Heart right ventricle (tissue), 16 donors: ENCODE results near the gene REXO1. TPM values are rescaled to one million over a fixed set of nuclear protein-coding genes. Genes with fewer than 3 reads are reported as not detected.

Experiments used
- ATAC-seq, 8 donors: fragments of 200-7000 bp; cut with Tn5 transposase; one replicate each; pipeline ENCODE4 v1.9.1; 2020; ENCODE audit warnings: mild to moderate bottlenecking in 8 of 8, moderate library complexity in 8 of 8, moderate number of reproducible peaks in 1 of 8
- DNase-seq, 2 donors: peaks; one replicate each; pipeline ENCODE4 v3.0.0-alpha.2; 2020
- H3K27ac ChIP-seq, 10 donors: fragments of 200-600 bp; sonication (generic) in 2 of 10; one replicate each; pipeline versions ENCODE4 v1.5.0 to v1.8.0; 2020 to 2022; ENCODE audit warnings: mild to moderate bottlenecking in 3 of 10
- H3K27me3 ChIP-seq, 7 donors: fragments of 200-600 bp; one replicate each; pipeline ENCODE4 v1.8.0; 2021 to 2022; ENCODE audit warnings: mild to moderate bottlenecking in 2 of 7
- H3K36me3 ChIP-seq, 9 donors: fragments of 200-600 bp; sonication (generic) in 1 of 9; one replicate each; pipeline versions ENCODE4 v1.5.0 to v1.8.0; 2020 to 2022; ENCODE audit warnings: mild to moderate bottlenecking in 2 of 9
- H3K4me1 ChIP-seq, 9 donors: fragments of 200-600 bp; sonication (generic) in 1 of 9; one replicate each; pipeline versions ENCODE4 v1.5.0 to v1.8.0; 2020 to 2022; ENCODE audit warnings: mild to moderate bottlenecking in 4 of 9
- H3K4me3 ChIP-seq, 10 donors: fragments of 200-600 bp; sonication (generic) in 2 of 10; one replicate each; pipeline versions ENCODE4 v1.5.0 to v1.8.0; 2020 to 2022; ENCODE audit warnings: mild to moderate bottlenecking in 7 of 10, moderate library complexity in 2 of 10
- H3K9me3 ChIP-seq, 11 donors: fragments of 200-600 bp in 10 of 11; sonication (generic) in 2 of 11; one replicate each; pipeline versions ENCODE4 v1.5.0 to v1.8.0; 2013 to 2022; ENCODE audit warnings: mild to moderate bottlenecking in 2 of 11, control low read depth in 1 of 11, moderate library complexity in 1 of 11
- WGBS, 2 donors: extraction: QIAGEN DNeasy Blood & Tissue Kit; methylation state at CpG; one replicate each; pipeline ENCODE4 v1.1.7; 2013; ENCODE audit warnings: inconsistent platforms in 1 of 2; 5-methylcytosine and 5-hydroxymethylcytosine counted together
- intact Hi-C, 10 donors: fragments of 100-400 bp; cut with DNase I; formaldehyde crosslinking; loops; one replicate each; pipeline versions ENCODE4 v1.11.1 to v1.14.2; 2022
- polyA plus RNA-seq, 2 donors: library from polyadenylated mRNA; stranded (reverse); fragments of 200-250 nt; gene quantifications; one replicate each; pipeline ENCODE4 v1.2.3, GENCODE V29; 2013
- total RNA-seq, 10 donors: library from RNA; stranded (reverse); fragmentation: NEBNext Ultra II Directional in 3 of 10; extraction: Animal tissue kit (Norgen Biotek cat#: 25700) in 3 of 10; gene quantifications; one replicate each; pipeline versions ENCODE4 v1.2.1 to v1.2.4, GENCODE V29; 2021 to 2023
- TF ChIP-seq, protein P1 (sequence below), 9 donors: fragments of 200-600 bp; sonication (generic) in 2 of 9; IDR thresholded peaks; one replicate each; pipeline versions ENCODE4 v1.5.0 to v1.8.0; 2021 to 2022; ENCODE audit warnings: antibody characterized with exemption in 9 of 9, mild to moderate bottlenecking in 5 of 9, moderate library complexity in 1 of 9
- donor health status: Arrhythmogenic right ventricular cardiomyopathy.
- donor health status: ischemic (EF 13 %, LVEDD 7.1; RV severe dilation, severe dysfunction).
- donor health status: healthy with polysubstance abuse.
- donor health status: DM: no; HTN: yes; CAD: no.
- donor health status: DM: no; HTN: no; CAD: no.
- donor health status: ischemic (EF 25% LVEDD 6.9; RV normal size, moderate dysfunction).
- donor health status: ischemic (EF 25% LVEDD 5.7; RV mildly dilated, moderate dysfunction).
- donor health status: healthy.
- donor health status: DM: yes; HTN: yes; CAD: no.
- donor health status: Ischemic cardiomyopathy.
- donor health status: ischemic (EF 35%, LVEDD 5.7; RV mildly dilated, moderate dysfunction).
- donor health status: nonischemic (EF 11% LVEDD 7.7; RV severe dilation, severe dysfunction).
- donor health status: DM: yes; HTN: yes; CAD: no.
- donor health status: PGD.
- donor health status: ischemic (EF 29% LVEDD 5.4; RV normal size, mild dysfunction).
- donor health status: nonischemic (EF 23%, LVEDD 6.1; RV moderate dilation, normal function).

Gene REXO1
- total and polyA plus RNA-seq, 12 donors, result 13.1 to 20.6 (median 16.5) TPM

- peaks cover 0 to 17% (median 6%) of the 10 kb centered on the region in 9 donors for H3K4me1 ChIP-seq
- WGBS, 2 donors, result 85 to 90% methylated on average over 8 of the region's 8 CpGs
- H3K36me3 ChIP-seq, result peaks cover 4 to 96% (median 45%) of the 10 kb centered on the region in 9 donors
- no peaks in the 10 kb centered on the region for H3K9me3 ChIP-seq
- intact Hi-C loops, result no loop called here
- H3K27me3 ChIP-seq, result no peaks in the 10 kb centered on the region
- H3K27ac ChIP-seq, result no peak overlapping the region
- ATAC-seq (no peak), DNase-seq (no peak)
- TF ChIP-seq, protein P1, sequence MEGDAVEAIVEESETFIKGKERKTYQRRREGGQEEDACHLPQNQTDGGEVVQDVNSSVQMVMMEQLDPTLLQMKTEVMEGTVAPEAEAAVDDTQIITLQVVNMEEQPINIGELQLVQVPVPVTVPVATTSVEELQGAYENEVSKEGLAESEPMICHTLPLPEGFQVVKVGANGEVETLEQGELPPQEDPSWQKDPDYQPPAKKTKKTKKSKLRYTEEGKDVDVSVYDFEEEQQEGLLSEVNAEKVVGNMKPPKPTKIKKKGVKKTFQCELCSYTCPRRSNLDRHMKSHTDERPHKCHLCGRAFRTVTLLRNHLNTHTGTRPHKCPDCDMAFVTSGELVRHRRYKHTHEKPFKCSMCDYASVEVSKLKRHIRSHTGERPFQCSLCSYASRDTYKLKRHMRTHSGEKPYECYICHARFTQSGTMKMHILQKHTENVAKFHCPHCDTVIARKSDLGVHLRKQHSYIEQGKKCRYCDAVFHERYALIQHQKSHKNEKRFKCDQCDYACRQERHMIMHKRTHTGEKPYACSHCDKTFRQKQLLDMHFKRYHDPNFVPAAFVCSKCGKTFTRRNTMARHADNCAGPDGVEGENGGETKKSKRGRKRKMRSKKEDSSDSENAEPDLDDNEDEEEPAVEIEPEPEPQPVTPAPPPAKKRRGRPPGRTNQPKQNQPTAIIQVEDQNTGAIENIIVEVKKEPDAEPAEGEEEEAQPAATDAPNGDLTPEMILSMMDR (IDR thresholded peaks at IDR 0.05), result no peak
- no peak overlapping the region for H3K4me3 ChIP-seq
These were observed 25.3 kb downstream of the REXO1 start for GRCh38 chr19:1823020-1823419.

GRCh38 chr19:1822210-1822609 lies 26.1 kb downstream of the REXO1 start:
- no peak for ATAC-seq
- no peak overlapping the region for H3K4me3 ChIP-seq
- H3K27me3 ChIP-seq, result no peaks in the 10 kb centered on the region
- H3K27ac ChIP-seq, result no peak overlapping the region
- H3K4me1 ChIP-seq, result peaks cover 0 to 17% (median 7%) of the 10 kb centered on the region in 9 donors
- H3K9me3 ChIP-seq, result no peaks in the 10 kb centered on the region
- intact Hi-C loops, result no loop called here
- TF ChIP-seq, protein P1 (IDR thresholded peaks at IDR 0.05), result no peak
- DNase-seq, result no peak
- WGBS, 2 donors, result 88 to 90% methylated on average over 19 of the region's 19 CpGs
- peaks cover 0 to 96% (median 45%) of the 10 kb centered on the region in 9 donors for H3K36me3 ChIP-seq

GRCh38 chr19:1819341-1820255 lies 28.7 kb downstream of the REXO1 start:
- WGBS, 2 donors, result 84 to 89% methylated on average over 43 of the region's 43 CpGs
- Histone ChIP-seq H3K27me3 (no peaks in the 10 kb centered on the region), H3K27ac (no peak overlapping the region), H3K36me3 (peaks cover 7 to 100% (median 59%) of the 10 kb centered on the region in 9 donors), H3K4me3 (no peak overlapping the region), H3K4me1 (peaks cover 0 to 4% (median 0%) of the 10 kb centered on the region in 9 donors), H3K9me3 (no peaks in the 10 kb centered on the region)
- ATAC-seq, result no peak
- DNase-seq, result no peak
- intact Hi-C loops, result loop anchor here in 1 of 10 donors (10.0 kb wide), 1 partner anchor 145 kb away; no protein-coding TSS in a partner anchor
- TF ChIP-seq, protein P1 (IDR thresholded peaks at IDR 0.05), result no peak

GRCh38 chr19:1818549-1819195 lies 29.6 kb downstream of the REXO1 start:
- intact Hi-C loops, result loop anchor here in 1 of 10 donors (10.0 kb wide), 1 partner anchor 144 kb away; no protein-coding TSS in a partner anchor
- Histone ChIP-seq H3K4me1 (peaks cover 0 to 4% (median 0%) of the 10 kb centered on the region in 9 donors), H3K27ac (no peak overlapping the region), H3K27me3 (no peaks in the 10 kb centered on the region), H3K4me3 (no peak overlapping the region), H3K9me3 (no peaks in the 10 kb centered on the region), H3K36me3 (peaks cover 7 to 93% (median 57%) of the 10 kb centered on the region in 9 donors)
- ATAC-seq (no peak), DNase-seq (no peak)
- 91 to 93% methylated on average over 31 to 33 of the region's 33 CpGs for whole genome bisulfite sequencing, 2 donors
- TF ChIP-seq, protein P1 (IDR thresholded peaks at IDR 0.05), result no peak
